ENCODE data around the gene BABAM2.

GRCh38 chr2:28080911-28081310 lies 190.4 kb downstream of the BABAM2 start:
- TF ChIP-seq POLR2A (IDR thresholded peaks at IDR 0.05) (no peak), CTCF (IDR thresholded peaks at IDR 0.05) (no peak), EP300 (IDR thresholded peaks at IDR 0.05) (no peak)
